GM18526 (cell line): ENCODE measurements around the gene PCSK1N.

Source experiments
- POLR2A ChIP-seq: IDR thresholded peaks from 3 replicates; pipeline ENCODE4 v1.6.1; 2011; ENCODE audit not compliant: insufficient read length; ENCODE audit errors: extremely low read depth

The PCSK1N gene, protein sequence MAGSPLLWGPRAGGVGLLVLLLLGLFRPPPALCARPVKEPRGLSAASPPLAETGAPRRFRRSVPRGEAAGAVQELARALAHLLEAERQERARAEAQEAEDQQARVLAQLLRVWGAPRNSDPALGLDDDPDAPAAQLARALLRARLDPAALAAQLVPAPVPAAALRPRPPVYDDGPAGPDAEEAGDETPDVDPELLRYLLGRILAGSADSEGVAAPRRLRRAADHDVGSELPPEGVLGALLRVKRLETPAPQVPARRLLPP

DNA sequence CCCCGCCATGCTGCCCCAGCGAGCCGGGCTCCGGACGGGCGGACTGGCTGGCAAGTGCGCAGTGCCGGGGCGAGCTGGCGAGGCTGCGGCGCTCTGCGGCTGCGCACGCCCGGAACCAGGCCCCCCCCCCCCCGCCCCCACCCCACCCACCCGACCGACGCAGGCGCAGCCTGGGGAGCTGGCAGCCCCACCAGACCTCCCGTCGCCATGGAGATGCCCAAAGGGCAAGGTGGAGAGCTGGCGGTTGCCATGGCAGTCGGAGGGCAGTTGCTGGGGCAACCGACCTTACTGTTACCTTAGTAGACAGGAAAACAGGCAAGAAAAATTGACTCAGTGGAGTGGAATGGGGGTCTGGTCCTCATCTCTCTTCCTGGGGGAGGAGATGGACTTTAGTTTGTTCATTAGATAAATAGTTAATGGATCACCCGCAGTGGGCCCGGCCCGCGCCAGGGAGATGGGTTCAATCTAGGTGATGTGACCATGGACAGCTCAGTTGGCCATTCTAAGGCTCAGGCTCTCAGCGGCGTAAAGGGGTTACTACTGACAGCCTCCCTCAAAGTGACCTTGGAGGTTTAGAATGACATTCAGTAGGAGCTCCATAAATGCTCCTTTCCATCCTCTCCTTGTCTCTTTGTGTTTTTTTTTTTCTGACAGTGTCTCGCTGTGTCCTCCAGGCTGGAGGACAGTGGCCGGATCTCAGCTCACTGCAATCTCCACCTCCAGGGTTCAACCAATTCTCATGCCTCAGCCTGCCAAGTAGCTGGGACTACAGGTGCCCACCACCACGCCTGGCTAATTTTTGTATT lies at the start of gene PCSK1N:
PCSK1N (minus strand) TSS at position 87 of the 806 bp plus-strand sequence; CDS start at position 9, 78 bp downstream.
- TF ChIP-seq POLR2A = no peak

DNA sequence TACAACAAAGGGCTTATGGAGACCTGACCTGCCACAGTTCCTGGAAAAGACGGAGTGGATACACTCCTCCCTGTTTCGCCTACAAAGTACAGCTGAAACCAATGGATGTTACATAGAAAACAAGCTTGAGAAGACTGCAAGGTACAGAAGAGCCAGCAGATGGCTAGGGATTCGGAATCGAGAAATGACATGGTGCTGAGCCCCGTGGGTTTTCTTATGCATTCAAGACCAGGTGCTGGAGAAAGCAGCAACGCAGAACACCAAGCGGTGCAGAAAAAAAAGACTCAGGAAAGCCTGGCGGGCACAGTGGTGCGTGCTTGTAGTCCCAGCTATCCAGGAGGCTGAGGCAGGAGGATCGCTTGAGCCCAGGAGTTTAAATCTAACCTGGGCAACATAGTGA lies 48.3 kb upstream of the PCSK1N start:
- TF ChIP-seq POLR2A = no peak

DNA sequence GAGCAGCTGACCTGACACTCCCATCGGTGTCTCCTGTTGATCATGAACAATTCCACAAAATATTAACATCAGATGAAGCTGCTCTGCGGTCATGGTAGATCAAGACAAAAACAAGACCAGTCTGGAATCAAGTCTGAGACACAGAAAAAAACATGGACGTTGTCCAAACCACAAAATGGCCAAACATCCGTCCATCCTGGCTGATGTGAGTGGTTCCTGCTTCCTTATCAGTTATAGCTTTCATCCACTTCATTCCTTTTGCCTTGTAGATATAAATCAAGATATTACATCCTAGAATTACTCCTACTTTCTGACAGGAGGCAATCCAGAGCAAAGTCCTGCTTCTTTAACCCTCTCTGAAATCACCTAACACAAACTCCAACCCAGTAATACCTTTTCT lies 28.8 kb upstream of the PCSK1N start:
- TF ChIP-seq POLR2A = no peak

DNA sequence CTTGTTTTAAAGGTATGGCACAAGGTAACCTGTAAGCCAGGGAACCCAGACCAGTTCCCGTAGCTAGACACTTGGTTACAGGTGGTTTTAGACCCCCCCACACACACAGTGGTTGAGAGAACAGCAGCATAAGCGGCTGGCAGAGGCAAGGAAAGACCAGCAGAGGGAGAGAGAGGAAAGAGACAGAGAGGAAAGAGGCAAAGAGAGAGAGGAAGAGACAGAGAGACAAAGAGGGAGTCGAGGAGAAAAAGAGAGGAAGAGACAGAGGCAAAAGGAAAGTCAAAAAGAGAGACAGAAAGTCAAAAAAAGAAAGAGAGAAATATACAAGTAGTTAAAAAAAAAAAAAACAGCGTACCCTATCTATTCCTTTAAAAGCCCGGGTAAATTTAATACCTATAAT lies 19.5 kb upstream of the PCSK1N start:
- TF ChIP-seq POLR2A = no peak

DNA sequence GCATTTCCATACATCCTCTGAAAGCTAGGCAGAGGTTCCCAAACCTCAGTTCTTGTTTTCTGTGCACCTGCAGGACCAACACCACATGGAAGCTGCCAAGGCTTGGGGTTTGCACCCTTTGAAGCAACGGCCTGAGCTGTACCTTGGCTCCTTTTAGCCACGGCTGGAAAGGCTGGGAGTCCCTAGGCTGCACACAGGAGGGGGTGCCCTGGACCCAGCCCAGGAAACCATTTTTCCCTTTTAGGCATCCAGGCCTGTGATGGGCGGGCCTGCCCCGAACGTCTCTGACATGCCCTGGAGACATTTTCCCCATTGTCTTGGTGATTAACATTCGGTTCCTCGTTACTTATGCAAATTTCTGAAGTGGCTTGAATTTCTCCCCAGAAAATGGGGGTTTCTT lies 17.4 kb upstream of the PCSK1N start:
- TF ChIP-seq POLR2A = no peak

DNA sequence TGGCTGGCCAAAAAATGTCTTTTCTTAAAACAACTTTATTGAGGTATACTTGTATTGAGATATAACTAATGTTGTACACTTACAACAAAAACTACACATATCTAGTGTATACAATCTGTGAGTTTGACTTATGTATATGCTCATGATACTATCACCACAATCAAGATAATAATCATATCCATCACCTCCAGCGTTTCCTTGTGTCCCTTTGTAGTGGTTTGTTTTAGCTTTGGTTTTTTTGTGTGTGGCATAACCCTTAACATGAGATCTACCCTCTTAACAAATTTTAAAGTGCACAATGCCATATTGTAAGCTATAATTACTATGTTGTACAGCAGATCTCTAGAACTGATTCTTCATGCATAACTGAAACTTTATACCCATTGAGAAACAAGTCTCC lies 13.4 kb upstream of the PCSK1N start:
- no peak for TF ChIP-seq POLR2A

DNA sequence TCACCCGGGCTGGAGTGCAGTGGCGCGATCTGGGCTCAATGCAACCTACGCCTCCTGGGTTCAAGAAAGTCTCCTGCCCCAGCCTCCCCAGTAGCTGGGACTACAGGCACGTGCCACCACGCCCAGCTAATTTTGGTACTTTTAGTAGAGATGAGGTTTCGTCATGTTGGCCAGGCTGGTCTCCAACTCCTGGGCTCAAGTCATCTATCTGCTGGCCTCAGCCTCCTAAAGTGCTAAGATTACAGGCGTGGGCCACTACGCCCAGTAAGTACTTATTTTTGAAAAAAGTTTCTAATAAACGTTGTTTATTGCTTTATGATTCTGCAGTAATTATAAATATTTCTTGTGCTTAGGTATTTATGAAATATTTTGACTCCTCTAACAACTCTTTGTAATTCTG lies 4.3 kb upstream of the PCSK1N start:
- TF ChIP-seq POLR2A = no peak

DNA sequence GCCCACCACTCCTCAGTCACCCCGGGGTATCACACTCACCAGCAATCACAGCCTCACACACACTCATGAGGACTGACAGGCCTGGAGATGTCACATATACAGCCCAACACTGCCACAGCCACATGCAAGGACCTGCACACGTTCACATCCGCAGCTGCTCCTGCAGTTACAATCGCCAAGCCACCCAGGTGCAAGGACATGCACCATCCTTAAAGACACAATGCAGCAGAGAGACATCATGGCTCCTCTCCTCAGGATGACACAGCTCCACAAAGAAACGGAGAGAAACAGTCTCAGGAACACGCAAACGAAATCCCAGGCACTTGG lies 1.1 kb downstream of the PCSK1N start:
- TF ChIP-seq POLR2A = no peak

DNA sequence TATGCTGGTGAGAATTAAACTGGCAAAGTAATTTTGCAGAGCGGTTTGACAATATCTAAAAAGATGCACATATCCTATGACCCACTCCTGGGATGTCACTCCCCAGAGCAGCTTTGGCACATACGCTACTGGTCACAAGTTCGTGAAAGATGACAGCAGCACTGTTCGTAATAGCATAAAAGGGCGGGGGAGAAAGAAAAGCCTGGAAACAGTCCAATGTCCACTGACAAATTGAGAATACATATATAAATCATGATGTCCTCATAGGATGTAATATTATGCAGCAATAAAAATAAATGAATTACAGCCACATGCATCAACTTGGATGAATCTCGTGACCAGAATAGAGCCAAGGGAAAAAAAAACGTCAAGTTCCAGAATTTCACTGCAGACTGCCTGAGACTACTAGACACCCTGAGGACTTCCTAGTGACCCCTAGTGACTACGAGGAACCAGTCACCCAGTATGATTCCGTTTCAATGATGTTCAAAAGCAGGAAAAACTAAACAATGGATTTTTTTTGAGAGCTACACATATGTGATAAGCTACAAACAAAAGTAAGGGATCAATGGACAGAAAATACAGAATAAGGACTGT lies 1.8 kb downstream of the PCSK1N start:
- TF ChIP-seq POLR2A = no peak

DNA sequence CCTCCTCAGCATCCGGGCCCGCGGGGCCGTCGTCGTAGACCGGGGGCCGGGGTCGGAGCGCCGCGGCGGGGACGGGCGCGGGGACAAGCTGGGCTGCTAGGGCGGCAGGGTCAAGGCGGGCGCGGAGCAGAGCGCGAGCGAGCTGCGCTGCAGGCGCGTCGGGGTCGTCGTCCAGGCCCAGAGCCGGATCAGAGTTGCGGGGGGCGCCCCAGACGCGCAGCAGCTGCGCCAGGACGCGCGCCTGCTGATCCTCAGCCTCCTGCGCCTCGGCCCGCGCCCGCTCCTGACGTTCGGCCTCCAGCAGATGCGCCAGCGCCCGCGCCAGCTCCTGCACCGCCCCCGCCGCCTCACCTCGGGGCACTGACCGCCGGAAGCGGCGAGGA lies 3.5 kb downstream of the PCSK1N start:
- no peak for TF ChIP-seq POLR2A

DNA sequence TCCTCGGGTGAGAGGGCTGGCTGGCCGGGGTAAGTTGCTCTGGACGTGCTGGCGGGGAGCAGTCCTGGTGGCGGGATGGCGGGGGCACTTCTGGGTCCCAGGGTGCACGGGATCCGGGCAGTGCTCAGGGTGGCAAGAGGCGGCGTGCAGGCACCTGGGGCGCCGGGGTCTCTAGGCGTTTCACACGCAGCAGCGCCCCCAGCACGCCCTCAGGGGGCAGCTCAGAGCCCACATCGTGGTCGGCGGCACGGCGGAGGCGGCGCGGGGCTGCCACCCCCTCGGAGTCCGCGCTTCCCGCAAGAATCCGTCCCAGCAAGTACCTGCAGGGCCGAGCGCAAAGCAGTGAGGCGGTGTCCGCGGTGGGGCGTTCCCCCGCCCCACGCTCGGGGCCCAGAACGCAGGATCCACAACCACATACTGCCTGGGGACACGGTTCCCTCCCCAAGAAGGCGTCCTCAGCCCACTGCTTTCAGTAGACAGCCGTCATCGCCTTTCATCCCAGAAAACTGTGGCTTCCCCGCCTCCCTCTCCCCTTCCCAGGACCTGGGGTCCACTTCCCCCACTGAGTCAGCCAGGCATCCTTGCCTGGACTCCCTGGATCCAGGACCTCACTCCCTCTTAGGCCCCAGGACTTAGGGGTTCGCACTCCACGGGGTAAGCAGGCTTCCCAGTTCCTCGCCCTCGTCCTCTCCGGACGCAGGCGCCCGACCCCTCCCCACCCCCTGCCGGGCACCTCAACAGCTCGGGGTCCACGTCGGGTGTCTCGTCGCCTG lies 4.1 kb downstream of the PCSK1N start:
- no peak for TF ChIP-seq POLR2A

DNA sequence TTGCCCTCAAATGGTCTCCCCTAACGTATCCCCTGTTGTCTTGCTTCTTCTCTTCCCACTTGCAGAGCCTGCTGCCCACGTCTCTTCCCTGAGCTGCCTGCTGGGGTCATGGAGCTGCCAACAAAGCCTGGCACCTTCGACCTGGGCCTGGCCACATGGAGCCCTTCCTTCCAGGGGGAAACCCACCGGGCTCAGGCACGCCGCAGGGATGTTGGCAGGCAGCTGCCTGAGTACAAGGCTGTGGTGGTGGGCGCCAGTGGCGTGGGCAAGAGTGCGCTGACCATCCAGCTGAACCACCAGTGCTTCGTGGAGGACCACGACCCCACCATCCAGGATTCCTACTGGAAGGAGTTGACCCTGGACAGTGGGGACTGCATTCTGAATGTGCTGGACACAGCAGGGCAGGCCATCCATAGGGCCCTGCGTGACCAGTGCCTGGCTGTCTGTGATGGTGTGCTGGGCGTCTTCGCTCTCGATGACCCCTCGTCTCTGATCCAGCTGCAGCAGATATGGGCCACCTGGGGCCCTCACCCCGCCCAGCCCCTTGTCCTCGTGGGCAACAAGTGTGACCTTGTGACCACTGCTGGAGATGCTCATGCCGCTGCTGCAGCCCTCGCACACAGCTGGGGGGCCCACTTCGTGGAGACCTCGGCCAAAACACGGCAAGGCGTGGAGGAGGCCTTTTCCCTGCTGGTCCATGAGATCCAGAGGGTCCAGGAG lies 6.2 kb downstream of the PCSK1N start:
- TF ChIP-seq POLR2A = no peak

DNA sequence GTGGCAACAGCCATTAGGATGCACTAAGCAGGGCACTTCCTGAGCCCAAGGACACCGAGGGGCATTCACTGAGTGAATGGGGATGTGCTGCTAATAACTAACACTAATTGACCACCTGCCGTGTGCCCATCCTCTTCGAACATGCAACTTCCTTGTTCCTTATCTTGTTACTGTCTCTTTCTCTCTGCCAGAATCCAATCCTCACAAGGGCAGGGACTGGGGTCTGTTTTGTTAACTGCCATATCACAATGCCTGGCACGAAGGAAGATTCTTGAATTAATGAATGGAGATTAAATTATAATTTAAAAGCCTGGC lies 7.8 kb downstream of the PCSK1N start:
- TF ChIP-seq POLR2A = no peak

DNA sequence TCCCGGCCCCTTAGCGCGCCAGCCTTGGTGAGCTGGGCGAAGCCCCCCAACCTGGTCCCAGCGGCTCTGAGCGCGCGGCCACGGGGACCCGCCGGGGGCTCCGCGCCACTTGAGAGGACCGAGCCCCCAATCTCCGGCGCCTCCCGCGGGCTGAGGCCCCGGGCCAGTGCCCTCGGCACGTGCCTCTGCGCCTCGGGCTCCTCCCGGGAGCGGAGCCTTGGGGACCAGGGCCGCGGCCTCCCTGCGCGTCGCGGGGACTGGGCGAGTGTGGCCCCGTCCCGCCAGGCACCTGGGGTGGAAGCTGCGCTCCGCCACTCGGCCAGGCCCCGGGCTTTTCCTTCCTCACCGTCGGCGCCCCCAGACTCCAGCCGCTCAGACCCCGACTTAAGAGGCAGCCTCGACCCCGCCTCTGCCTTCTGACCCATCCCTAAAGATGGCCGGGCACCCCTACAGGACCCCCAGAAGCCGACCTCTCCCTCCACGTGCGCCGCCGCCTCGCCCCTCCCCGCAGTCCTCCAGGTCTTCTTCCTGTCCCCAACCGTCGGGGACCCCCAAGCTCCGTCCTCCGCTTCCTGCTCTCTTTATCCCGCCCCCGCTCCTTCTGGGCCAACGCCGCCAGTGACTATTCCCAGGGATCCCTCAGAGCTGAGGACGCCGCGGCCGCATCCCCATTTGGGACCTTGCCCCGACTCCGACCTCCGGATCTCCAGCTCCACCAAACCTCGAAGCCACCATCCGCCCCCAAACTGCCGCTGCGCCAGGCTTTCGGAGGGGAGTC lies 8.3 kb downstream of the PCSK1N start:
- TF ChIP-seq POLR2A = no peak
